Stimulated activated CD8-positive, alpha-beta memory T cell treated with anti-CD3 and anti-CD28 coated beads, Interleukin-7, amount 100 ng/mL, for 4 hours (primary cell): Measurements from ENCODE around the gene DPH5.

ENCODE experiments used
- DNase-seq, 2 donors: peaks; one replicate each; pipeline ENCODE4 v3.0.0-alpha.2; 2020; ENCODE audit warnings: low read depth in 2 of 2

Gene DPH5

GRCh38 chr1:101030881-101031280 is 5.3 kb upstream of the DPH5 start:
- no peak for DNase-seq

GRCh38 chr1:101029184-101029583 is 3.6 kb upstream of the DPH5 start:
- no peak for DNase-seq

GRCh38 chr1:101028466-101028865 is 2.9 kb upstream of the DPH5 start:
- no peak for DNase-seq

DNA sequence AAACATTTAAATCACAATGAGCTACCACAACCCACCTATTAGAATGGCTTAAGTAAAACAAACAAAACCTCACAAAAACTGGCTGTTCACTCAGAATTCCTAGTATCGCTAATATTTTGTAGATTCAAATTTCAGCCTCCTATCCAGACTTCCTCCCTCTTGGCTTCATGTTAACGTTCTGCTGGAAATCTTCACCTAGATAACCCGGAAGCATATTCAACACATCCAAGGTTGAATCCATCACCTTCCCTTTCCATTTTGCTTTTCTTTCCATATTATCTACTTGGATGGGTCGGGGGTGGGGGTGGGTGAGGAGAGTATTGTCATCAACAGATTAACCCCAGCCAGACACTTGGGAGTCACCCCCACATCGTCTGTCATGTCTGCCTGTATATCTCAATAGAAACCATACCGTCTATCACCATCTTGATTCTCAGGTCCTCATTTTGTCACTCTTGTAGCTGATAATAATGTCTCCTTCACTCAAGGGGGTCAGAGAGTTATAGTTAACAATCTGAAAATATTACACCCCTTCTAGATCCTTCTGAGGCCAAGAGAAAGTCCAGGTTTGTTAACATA is 1.7 kb upstream of the DPH5 start:
- no peak for DNase-seq

DNA sequence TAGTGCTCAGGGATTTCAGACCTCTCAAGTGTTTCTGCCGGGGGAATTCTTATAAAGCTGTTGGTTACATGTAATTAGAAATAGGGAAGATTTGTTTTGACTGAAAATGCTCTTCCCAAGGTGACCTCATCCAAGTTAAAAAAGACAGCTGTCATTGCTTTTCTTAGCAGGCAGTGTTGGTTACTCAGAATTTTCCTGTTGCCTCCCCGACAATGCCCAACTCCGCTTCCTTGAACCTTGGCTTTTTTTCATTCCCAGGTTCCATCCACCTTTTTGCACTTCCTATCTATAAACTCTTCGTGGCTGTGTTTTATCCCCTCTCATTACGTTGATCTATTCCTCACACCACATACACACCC is 825 bp upstream of the DPH5 start:
- no peak for DNase-seq

- DNase-seq: no peak
Measured at GRCh38 chr1:101025283-101025656, 314 bp downstream of the DPH5 start.

GRCh38 chr1:101022294-101022693 is 3.3 kb downstream of the DPH5 start:
- no peak for DNase-seq

- DNase-seq: no peak
Measured at GRCh38 chr1:101017448-101017847, 8.1 kb downstream of the DPH5 start.

DNA sequence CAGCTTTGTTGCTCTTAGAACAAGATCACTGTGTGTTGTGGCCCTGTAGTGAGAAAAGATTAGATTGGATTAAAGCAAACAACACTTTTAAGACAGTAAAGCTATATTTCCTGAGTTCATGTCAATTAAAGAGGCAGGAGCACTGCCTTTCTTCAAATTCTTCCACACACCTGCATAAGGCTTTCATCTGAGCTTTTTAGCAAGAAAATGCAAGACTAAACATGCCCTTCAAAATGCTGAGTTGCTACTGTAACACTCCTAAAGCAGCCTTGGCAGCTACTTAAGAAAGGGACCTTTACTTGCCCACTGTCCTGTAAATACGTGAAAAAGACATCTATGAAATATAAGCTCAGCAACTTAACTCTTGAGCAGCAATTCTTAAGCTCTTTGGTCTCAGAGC is 11.8 kb downstream of the DPH5 start:
- DNase-seq: no peak

DNA sequence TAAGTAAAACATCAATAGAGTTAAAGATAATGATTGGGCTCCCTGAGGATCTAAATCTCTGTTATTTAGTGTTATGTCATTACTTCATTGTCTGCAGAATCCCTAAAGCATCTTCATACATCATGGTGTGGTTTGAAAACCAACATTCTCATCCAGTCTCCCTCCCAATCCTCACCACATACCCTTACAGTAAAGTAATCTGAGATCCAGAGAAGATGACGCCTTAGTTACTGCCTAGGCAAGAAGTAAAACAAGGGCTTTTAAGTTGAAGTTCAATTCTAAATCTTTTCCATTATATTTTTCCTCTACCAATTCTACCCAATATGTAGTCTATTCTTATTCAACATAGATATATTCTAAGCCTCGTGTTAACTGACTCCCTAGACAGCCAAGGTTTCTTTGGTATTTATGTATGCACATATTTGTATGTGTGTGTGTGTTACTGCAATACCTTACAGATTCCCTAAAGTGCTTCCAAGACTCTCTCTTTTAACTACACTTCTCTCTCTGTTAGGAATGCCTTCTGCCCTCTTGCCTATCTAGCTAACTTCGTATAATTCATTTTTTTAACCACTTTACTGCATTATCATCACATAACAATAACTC is 17.3 kb downstream of the DPH5 start:
- no peak for DNase-seq

GRCh38 chr1:101006553-101006952 is 19.0 kb downstream of the DPH5 start:
- DNase-seq: no peak

DNA sequence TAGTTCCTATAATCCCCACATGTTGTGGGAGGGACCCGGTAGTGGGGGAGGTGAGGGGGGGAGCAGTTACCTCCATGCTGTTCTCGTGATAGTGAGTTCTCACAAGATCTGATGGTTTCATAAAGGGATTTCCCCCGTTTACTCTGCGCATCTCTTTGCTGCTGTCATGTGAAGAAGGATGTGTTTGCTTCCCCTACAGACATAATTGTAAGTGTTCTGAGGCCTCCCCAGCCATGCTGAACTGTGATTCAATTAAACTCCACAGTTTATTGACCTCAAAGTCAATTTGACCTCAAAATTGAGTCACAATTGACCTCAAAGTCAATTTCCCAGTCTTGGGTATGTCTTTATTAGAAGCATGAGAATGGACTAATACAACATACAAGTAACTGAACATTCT is 19.7 kb downstream of the DPH5 start:
- no peak for DNase-seq

- DNase-seq: no peak
Measured at GRCh38 chr1:101005183-101005582, 20.4 kb downstream of the DPH5 start.

GRCh38 chr1:101004670-101005069 is 20.9 kb downstream of the DPH5 start:
- DNase-seq: no peak

DNA sequence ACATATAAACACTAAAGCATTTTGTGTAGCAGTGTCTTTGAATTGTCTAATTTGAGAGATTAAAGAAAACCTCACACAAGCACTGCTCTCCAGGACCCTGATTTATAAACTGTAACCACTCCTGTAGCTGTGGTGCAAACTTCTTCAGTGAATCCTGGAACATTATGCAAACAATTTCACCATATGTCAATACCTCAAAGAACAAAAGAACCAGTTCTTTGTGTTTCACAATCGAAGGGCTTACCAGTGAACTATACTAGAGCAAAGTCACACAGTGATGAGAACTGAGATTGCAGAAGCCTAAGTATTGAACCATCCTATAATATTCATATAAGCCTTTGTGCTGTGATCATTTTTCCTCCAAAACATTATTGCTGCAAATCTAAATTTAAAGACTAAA is 21.5 kb downstream of the DPH5 start:
- DNase-seq: no peak

DNA sequence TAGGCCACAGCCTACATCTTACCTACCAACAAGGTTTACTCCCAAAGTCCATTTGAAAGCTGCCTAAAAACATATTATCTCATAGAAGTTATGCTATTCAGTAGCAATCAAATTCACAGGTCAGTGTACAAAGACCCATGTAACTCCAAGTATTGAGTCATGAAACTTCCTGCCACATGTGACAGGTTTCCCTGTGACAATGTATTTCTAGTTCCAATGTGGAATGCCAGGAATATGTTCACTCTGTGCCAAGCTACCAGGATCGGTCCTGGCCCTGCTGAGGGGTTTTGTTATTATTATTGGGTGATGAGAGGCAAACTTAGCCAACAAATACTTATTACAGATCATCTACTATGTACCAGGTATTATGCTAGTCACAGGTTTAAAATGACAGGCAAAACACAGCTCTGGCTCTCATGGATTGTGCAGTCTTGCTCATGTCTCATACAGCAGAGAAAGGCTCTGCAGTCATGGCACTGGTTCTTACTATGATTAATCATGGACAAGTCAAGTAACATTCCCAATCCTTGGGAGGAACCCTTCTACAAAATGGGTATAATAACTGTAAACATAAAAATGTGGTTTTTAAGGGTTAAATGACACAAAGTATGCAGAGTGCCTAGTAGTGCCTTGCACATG is 22.5 kb downstream of the DPH5 start:
- DNase-seq: no peak

DNA sequence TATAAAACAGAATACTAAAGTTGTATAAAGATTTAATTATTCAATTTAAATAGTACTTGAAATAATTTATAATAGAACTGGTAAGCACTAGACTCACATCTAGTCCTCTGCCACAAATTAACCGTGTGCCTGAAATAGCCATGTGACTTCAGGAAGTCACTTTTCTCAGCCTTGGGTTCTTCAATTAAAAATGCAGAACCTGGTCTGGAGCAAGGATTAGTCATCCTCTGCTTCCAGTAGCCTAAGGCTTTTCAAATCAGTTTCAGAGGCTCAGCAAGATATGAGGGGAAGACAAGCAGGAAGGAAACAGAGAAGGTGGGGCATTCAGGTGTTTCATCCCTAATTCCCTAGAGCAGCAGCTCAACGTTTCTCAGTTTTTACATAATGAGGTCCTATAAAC is 23.0 kb downstream of the DPH5 start:
- no peak for DNase-seq

DNA sequence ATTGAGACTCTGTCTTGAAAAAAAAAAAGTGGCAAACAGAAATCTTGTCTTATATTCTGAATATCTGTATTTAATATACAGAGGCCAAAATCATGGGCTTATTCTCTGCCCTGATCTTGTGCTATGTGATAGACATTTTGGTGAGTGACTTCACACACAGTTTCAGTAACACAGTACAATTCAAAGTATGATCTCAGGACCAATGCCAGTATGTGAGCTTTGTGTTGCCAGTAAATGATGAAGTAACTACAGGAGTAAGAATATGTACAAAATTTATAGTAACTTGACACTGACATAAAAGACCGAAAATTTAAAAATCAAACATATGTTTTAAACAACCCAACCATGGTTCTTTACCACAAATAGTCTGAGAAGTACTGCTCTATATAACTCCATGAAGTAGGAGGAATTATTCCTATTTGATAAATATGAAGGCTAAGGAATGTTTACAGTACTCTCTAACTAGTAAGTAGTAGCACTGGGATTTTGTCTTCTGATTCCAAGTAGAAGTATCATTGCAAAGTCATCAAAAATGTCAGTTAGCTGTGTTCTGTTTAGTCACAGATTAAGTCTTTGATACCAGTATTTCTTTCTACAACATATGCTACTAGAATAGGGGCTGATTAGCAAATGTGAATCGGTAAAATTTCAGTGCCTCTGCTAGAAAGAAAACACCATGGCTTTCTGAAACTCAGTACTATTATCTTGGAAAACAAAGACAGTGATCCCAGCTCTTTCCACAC is 25.3 kb downstream of the DPH5 start:
- DNase-seq: no peak

DNA sequence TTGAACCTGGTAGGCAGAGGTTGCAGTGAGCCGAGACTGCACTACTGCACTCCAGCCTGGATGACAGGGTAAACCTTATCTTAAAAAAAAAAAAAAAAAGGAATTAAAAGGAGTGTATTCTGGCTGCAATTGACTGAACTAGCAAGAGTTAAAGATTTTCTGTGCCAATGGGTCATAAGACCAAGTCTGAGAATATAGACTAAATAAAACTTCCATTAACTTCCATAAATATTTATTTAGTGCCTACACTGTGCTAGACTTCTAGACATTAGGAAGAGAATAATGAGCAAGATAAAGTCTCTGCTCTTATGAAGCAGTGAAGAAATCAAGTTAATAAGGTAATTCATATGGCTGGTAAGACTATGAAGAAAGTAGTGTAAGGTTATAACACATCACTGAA is 27.2 kb downstream of the DPH5 start:
- no peak for DNase-seq

DNA sequence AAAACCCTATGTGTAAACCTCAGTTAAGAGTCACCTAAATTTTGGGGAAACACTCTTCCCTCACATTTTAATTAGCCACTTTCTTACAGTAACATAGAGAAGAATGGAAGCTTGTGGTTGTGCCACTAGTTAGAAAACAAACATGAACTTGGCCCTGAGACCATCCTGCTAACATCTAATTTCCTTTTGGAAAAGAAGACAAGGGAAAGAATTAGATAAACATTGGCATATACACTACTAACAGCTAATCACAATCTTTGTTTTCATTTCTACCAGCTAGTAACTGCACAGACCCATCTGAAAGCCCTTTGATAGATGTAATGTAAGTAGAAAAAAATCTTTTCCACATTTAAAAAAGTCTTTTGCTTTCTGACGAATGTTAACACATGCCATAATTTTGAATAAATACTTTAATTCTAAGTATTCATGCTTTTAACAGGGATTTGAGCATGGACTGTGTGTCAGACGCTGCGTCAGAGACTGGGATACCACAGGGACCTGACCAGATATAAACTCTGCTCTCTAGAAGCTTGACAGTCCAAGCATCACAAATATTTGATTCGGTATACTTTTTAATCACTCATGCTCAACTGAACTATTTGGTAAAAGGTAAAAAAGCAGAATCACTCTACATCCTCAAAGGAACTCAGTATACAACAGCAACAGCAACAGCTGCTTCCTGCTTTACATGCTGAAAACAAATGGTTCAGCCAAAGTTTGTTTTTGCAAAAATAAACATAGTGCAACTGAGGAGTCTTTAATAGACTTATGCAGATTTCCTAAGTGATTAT is 30.2 kb downstream of the DPH5 start:
- no peak for DNase-seq

DNA sequence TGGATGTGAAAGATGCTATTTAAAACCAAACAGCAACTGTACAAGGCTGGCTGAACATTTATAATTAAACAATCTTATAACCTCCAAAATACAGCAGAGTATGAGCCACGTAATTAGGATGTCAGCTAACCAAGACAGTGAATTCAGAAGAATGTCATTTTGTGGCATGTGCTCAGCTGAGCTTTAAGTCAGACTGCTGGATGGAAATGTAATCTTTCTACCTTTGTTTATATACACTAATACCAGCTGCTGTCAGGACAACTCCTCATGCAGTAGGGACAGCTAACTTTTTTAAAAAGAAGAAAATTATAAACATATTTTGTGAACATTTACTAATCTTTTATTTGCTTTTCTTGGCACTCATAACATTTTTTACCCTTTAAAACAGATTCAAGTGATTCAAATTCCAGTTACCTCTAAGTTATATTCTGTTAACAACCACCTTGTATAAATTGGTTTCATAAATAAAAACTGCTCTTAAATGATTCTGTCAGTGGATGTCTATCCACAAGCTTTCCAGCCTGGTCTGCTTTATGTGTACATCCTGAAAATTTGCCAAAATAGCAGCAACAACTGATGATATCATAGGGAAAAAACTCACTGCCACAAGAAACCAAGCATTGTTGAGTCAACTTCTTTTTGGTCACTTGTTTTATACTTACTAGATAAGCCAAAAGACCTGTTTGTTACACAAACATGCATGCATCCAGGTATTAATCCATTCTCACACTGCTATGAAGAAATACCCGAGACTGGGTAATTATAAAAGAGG is 36.1 kb downstream of the DPH5 start:
- no peak for DNase-seq

- DNase-seq: no peak
Measured at GRCh38 chr1:100988121-100988520, 37.5 kb downstream of the DPH5 start.
